GM19035 (cell line): ENCODE measurements around the gene DLGAP1.
"Not testable (repeated sequence)": the region's sequence is repeated elsewhere in the genome, so short reads cannot be mapped to it uniquely, and the experiment has no call there.

Experiments used
- ATAC-seq: cut with Tn5 transposase; IDR thresholded peaks from one replicate; pipeline ENCODE4 v1.9.1; 2021; ENCODE audit not compliant: unreplicated experiment

The DLGAP1 gene

DNA sequence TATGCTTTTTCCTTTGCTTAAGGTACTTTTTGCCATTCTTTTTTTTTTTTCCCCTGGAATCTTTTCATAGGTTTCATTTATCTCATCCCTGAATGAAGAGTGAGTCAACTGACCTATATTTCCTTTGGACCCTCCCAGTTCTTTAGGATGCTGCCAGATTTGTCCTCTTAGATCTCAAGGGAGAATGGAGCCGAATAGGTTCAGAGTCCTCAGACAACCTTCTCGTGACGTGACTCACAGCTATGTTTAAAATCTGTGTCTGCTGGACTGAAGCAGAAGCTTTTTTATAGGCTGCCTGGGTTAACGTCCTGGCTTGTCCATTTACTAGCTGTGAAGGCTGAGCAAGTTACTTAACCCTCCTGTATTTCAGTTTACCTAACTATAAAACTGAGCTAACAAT is 358.6 kb downstream of the DLGAP1 start:
- no peak for ATAC-seq

- ATAC-seq = no peak
Observed at GRCh38 chr18:4093676-4094075, 361.4 kb downstream of the DLGAP1 start.

- ATAC-seq = no peak
Observed at GRCh38 chr18:4084382-4084900, 370.7 kb downstream of the DLGAP1 start.

- ATAC-seq = no peak
Observed at GRCh38 chr18:4078246-4078645, 376.9 kb downstream of the DLGAP1 start.

DNA sequence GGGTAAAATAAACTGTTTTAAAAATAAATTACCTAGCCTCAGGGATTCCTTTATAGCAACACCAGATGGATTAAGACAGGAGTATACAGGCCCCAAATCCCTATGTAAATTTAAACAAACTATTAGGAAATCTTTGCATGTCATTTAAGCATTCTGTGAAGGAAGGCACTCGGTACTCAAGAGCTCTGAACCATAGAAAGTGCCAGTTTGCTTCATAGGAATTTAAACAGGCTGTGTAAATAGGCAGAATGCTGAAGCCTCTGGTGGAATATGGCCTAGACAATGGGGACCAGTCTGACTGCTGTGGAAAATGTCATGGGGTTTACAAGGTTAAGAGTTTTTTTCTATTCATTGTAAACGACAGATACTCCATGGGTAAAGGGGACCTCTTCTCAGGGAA is 377.4 kb downstream of the DLGAP1 start:
- ATAC-seq = no peak

- no peak for ATAC-seq
Observed at GRCh38 chr18:4077204-4077603, 377.9 kb downstream of the DLGAP1 start.

- no peak for ATAC-seq
Observed at GRCh38 chr18:4074647-4075046, 380.5 kb downstream of the DLGAP1 start.

GRCh38 chr18:4069183-4069582 is 385.9 kb downstream of the DLGAP1 start:
- ATAC-seq = no peak

DNA sequence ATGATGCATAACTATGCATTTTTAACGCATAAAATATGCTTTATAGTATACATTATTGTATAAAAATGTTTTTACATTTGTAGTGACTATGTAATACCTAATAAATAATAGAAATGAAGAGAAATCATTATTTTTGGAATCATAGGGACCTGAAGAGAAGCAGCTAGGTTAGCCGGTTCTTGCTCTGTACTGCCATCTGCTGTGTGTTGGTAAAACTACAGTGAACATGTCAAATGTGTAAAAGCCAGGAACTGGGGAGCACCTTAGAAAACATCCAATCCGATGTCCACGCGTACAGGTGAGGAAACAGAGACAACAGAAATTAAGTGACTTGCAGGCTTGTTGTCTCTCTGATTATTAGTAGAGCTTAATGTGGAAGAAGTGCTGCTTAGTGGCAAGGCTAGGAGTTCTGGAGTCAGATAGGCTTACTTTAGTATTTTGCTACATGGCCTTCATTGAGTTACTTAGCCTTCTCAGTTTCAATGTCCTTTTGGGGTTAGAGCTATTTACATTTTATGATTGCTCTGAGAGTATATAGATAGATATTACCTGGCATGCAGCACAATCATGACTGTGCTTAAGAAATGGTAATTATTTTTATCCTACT is 386.5 kb downstream of the DLGAP1 start:
- ATAC-seq = no peak

GRCh38 chr18:4063545-4063944 is 391.6 kb downstream of the DLGAP1 start:
- no peak for ATAC-seq

- ATAC-seq = no peak
Observed at GRCh38 chr18:4060427-4061281, 394.5 kb downstream of the DLGAP1 start.

DNA sequence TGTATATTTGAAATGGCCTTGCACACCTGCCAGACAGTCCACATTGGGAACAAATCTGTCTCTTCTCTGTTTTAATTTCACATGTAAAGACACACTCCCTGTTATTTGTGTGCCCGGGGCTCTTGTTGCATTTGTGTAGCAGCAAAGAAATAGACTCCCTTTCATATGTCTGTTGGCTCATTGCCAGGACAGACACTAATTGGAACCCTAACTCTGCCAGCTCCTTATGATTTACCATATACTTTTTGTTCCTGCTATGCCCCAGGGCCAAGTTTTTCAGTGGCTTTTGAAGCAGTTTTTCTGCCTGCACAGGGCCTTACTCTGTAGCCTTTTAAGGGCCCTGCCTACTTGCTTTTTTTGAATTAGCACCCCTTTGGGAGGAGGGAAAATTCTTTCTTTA is 396.9 kb downstream of the DLGAP1 start:
- no peak for ATAC-seq

DNA sequence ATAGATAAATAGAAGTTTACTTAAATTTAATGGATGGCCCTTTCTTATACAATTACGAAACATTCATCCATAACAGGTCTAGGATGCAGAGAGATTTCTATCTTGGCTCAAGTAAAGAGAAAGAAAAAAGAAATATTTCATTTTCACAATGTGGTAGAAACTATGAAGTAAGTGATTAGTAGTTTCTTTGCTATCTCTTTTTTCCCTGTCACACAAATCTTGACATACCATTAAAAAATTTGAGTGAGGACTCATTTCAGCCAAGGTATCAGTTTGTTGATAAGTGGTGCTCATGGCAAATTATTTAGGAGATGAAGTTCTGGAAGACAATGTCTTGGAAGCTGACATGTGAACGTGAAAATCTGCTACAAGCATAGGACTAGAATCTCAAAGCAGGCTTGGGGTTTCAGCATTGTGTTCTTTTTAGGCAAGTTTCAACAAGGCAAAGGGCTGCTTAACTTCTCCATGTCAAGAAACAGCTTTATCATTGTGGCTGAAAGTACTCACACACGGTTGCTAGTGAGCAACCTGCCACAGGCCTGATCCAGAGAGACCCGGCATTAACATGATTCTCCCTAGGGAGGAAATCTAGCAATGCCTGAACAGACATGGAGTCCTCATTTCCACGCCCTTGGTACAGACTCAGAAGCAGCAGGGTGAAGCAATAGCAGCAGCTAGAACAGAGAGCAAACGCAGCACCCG is 414.6 kb downstream of the DLGAP1 start:
- ATAC-seq = no peak

DNA sequence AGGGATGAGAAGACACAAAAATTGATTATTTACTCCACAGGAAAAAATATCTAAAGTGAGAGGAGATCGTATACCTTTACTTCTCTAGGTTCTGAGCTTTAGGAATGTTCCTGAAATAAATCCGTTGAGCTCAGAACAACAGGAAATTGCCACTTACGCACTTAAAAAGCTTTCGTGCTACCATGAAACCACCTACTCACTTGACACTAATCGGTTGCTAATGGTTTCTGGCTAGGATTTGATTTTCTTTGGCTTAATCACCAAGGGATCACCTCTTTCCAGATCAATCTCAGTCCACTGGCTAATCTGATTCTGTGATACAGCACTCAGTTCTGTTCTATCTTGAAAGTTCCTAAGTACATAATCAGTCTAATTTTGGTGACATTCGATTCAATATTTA is 419.6 kb downstream of the DLGAP1 start:
- ATAC-seq = no peak

- ATAC-seq = not testable (repeated sequence)
Observed at GRCh38 chr18:4034815-4035214, 420.3 kb downstream of the DLGAP1 start.

DNA sequence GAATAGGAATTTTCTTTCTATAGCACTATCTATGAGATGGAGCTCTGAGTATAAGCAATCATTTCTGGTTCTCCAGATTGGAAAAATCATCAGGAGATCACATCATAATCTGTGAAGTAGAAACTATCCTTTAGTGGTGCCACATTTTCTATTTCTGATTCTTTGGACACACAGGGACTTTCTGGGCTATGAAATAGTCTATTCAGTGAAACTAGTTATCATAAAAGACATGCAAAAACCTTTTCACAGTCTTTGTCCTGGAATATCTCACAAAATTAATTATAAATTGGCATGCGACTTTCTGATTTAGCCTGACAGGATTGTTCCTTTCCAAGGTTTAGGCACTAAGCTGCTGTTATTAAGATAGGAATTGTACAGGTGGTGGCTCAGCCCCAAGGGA is 428.6 kb downstream of the DLGAP1 start:
- ATAC-seq = no peak

- no peak for ATAC-seq
Observed at GRCh38 chr18:4024702-4025101, 430.4 kb downstream of the DLGAP1 start.

DNA sequence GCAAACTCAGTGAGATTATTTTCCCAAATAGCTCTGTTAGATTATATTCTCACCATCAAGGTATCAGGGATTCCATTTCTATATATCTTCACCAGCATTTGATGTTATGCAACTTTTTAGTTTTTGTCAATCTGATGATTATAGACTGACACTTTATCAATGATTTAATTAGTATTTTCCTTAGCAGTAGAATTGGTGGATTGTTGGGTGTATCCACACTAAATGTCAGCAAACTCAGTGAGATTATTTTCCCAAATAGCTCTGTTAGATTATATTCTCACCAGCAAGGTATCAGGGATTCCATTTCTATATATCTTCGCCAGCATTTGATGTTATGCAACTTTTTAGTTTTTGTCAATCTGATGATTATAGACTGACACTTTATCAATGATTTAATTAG is 432.4 kb downstream of the DLGAP1 start:
- ATAC-seq = not testable (repeated sequence)

- no peak for ATAC-seq
Observed at GRCh38 chr18:4020026-4020425, 435.1 kb downstream of the DLGAP1 start.

- ATAC-seq = peak; percentile 89
Observed at GRCh38 chr18:4017480-4017879, 437.6 kb downstream of the DLGAP1 start.

GRCh38 chr18:4016391-4017049 is 438.6 kb downstream of the DLGAP1 start:
- no peak for ATAC-seq
